ENCODE data around the gene AVL9. TPM values are rescaled to one million over a fixed set of nuclear protein-coding genes. Genes with fewer than 3 reads are reported as not detected.

The AVL9 gene
- total RNA-seq, 4 donors from 2014 or later = 44.5 to 82.5 (median 52.5) TPM

GRCh38 chr7:32501522-32501921 lies 6.2 kb downstream of the AVL9 start:
- H3K4me1 ChIP-seq = peaks cover 0 to 25% (median 3%) of the 10 kb centered on the region in 4 donors
- no peaks in the 10 kb centered on the region for H3K9me3 ChIP-seq
- H3K4me3 ChIP-seq = no peak overlapping the region
- H3K27me3 ChIP-seq = no peaks in the 10 kb centered on the region
- H3K27ac ChIP-seq = no peak overlapping the region
- no peak for DNase-seq
- TF ChIP-seq CTCF (IDR thresholded peaks at IDR 0.05) (no peak), POLR2A (IDR thresholded peaks at IDR 0.05) (no peak)
- H3K36me3 ChIP-seq = no peaks in the 10 kb centered on the region

- Histone ChIP-seq H3K4me1 (peaks cover 0 to 21% (median 4%) of the 10 kb centered on the region in 4 donors), H3K27me3 (no peaks in the 10 kb centered on the region), H3K9me3 (no peaks in the 10 kb centered on the region), H3K27ac (no peak overlapping the region), H3K36me3 (no peaks in the 10 kb centered on the region), H3K4me3 (no peak overlapping the region)
- no peak for DNase-seq
- no peak for TF ChIP-seq CTCF (IDR thresholded peaks at IDR 0.05)
- TF ChIP-seq POLR2A (IDR thresholded peaks at IDR 0.05) = no peak
These were observed 7.4 kb downstream of the AVL9 start for GRCh38 chr7:32502728-32503127.

GRCh38 chr7:32506266-32507054 lies 11.2 kb downstream of the AVL9 start:
- Histone ChIP-seq H3K36me3 (no peaks in the 10 kb centered on the region), H3K27ac (no peak overlapping the region), H3K4me3 (no peak overlapping the region), H3K4me1 (peaks cover 0 to 16% (median 4%) of the 10 kb centered on the region in 4 donors), H3K9me3 (no peaks in the 10 kb centered on the region), H3K27me3 (no peaks in the 10 kb centered on the region)
- no peak for TF ChIP-seq CTCF (IDR thresholded peaks at IDR 0.05)
- no peak for TF ChIP-seq POLR2A (IDR thresholded peaks at IDR 0.05)
- no peak for DNase-seq

- DNase-seq = no peak
- no peak overlapping the region for H3K4me3 ChIP-seq
- peaks cover 0 to 9% (median 4%) of the 10 kb centered on the region in 4 donors for H3K4me1 ChIP-seq
- no peaks in the 10 kb centered on the region for H3K36me3 ChIP-seq
- TF ChIP-seq POLR2A (IDR thresholded peaks at IDR 0.05) (no peak), CTCF (IDR thresholded peaks at IDR 0.05) (no peak)
- H3K27me3 ChIP-seq = no peaks in the 10 kb centered on the region
- H3K27ac ChIP-seq = no peak overlapping the region
- H3K9me3 ChIP-seq = no peaks in the 10 kb centered on the region
These were observed 12.1 kb downstream of the AVL9 start for GRCh38 chr7:32507414-32507813.

- Histone ChIP-seq H3K4me3 (no peak overlapping the region), H3K27ac (no peak overlapping the region), H3K27me3 (no peaks in the 10 kb centered on the region), H3K9me3 (no peaks in the 10 kb centered on the region), H3K4me1 (peaks cover 3 to 16% (median 8%) of the 10 kb centered on the region in 4 donors), H3K36me3 (no peaks in the 10 kb centered on the region)
- DNase-seq = no peak
- TF ChIP-seq CTCF (IDR thresholded peaks at IDR 0.05) = no peak
- TF ChIP-seq POLR2A (IDR thresholded peaks at IDR 0.05) = no peak
These were observed 16.5 kb downstream of the AVL9 start for GRCh38 chr7:32511791-32512190.

Data from Peyer's patch (tissue), 4 donors.